Measurements from ENCODE around the gene CAPN15. TPM values are rescaled to one million over a fixed set of nuclear protein-coding genes. Genes with fewer than 3 reads are reported as not detected.

The CAPN15 gene
- total RNA-seq, 1 donor from 2014 or later, result 39.9 TPM

- Mint-ChIP-seq H3K4me1 (ENCODE audit: unreplicated experiment) (peaks cover 34% of the 10 kb centered on the region), H3K27ac (ENCODE audit: unreplicated experiment) (no peak overlapping the region), H3K9me3 (ENCODE audit: unreplicated experiment) (no peaks in the 10 kb centered on the region), H3K27me3 (ENCODE audit: unreplicated experiment) (no peaks in the 10 kb centered on the region), H3K4me3 (ENCODE audit: unreplicated experiment) (no peak overlapping the region), H3K36me3 (ENCODE audit: unreplicated experiment) (peaks cover 13% of the 10 kb centered on the region)
- no peak for DNase-seq (ENCODE audit: extremely low spot score, unreplicated experiment)
- TF ChIP-seq, protein P1, sequence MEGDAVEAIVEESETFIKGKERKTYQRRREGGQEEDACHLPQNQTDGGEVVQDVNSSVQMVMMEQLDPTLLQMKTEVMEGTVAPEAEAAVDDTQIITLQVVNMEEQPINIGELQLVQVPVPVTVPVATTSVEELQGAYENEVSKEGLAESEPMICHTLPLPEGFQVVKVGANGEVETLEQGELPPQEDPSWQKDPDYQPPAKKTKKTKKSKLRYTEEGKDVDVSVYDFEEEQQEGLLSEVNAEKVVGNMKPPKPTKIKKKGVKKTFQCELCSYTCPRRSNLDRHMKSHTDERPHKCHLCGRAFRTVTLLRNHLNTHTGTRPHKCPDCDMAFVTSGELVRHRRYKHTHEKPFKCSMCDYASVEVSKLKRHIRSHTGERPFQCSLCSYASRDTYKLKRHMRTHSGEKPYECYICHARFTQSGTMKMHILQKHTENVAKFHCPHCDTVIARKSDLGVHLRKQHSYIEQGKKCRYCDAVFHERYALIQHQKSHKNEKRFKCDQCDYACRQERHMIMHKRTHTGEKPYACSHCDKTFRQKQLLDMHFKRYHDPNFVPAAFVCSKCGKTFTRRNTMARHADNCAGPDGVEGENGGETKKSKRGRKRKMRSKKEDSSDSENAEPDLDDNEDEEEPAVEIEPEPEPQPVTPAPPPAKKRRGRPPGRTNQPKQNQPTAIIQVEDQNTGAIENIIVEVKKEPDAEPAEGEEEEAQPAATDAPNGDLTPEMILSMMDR (IDR thresholded peaks at IDR 0.05), result no peak
Measured at GRCh38 chr16:592518-593306, 65.2 kb downstream of the CAPN15 start.

DNA sequence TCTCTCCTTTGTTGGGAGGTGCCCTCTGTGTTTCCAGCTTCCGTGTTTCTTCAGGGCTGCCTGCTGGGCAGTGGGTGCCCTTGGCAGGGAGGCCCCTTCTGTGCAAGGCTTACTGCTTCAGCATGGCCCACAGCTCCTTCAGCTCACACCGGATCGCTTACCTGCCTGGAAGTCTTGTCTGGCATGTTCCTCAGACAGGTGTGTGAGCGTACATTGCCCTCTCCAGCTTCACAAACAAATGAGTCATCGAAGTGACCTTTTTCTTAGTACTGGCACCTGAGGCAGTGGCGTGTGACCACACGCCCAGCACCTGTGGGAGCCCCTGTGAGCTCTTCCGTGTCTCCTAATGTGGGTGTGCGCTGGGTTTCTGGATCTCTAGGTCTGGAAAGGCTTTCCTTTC, 65.9 kb downstream of the CAPN15 start:
- Mint-ChIP-seq H3K27me3 (ENCODE audit: unreplicated experiment) (no peaks in the 10 kb centered on the region), H3K9me3 (ENCODE audit: unreplicated experiment) (no peaks in the 10 kb centered on the region), H3K36me3 (ENCODE audit: unreplicated experiment) (peaks cover 13% of the 10 kb centered on the region), H3K4me1 (ENCODE audit: unreplicated experiment) (peaks cover 28% of the 10 kb centered on the region), H3K27ac (ENCODE audit: unreplicated experiment) (peak overlapping the region; percentile 61), H3K4me3 (ENCODE audit: unreplicated experiment) (no peak overlapping the region)
- TF ChIP-seq, protein P1 (IDR thresholded peaks at IDR 0.05), result no peak
- DNase-seq (ENCODE audit: extremely low spot score, unreplicated experiment), result no peak

GRCh38 chr16:593807-594206, 66.3 kb downstream of the CAPN15 start:
- DNase-seq (ENCODE audit: extremely low spot score, unreplicated experiment), result no peak
- TF ChIP-seq, protein P1 (IDR thresholded peaks at IDR 0.05), result no peak
- Mint-ChIP-seq H3K9me3 (ENCODE audit: unreplicated experiment) (no peaks in the 10 kb centered on the region), H3K4me3 (ENCODE audit: unreplicated experiment) (no peak overlapping the region), H3K4me1 (ENCODE audit: unreplicated experiment) (peaks cover 27% of the 10 kb centered on the region), H3K36me3 (ENCODE audit: unreplicated experiment) (peaks cover 13% of the 10 kb centered on the region), H3K27me3 (ENCODE audit: unreplicated experiment) (no peaks in the 10 kb centered on the region), H3K27ac (ENCODE audit: unreplicated experiment) (peak overlapping the region; percentile 61)

DNA sequence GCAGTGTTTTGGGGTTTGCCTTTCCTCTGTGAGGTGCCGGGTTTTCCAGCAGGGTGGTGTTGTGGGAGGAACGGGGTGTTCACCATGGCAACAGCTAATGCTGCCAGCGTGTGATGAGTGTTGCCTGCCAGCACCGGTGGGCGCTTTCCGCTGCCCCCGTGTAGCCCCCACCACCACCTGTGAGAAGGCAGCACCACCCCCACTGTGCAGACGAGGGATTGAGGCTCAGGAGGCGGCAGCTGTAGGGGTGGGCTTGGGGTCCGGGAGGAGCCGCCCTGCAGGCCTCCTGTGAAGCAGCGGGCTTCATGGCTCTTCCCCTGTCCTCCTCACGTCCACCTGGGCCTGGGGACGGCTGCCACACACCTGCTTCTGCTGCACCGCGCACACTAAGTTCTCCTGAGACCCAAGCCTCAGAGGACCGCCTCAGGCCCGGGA, 67.6 kb downstream of the CAPN15 start:
- H3K9me3 Mint-ChIP-seq (ENCODE audit: unreplicated experiment), result no peaks in the 10 kb centered on the region
- no peak overlapping the region for H3K27ac Mint-ChIP-seq (ENCODE audit: unreplicated experiment)
- H3K36me3 Mint-ChIP-seq (ENCODE audit: unreplicated experiment), result peaks cover 14% of the 10 kb centered on the region
- H3K27me3 Mint-ChIP-seq (ENCODE audit: unreplicated experiment), result no peaks in the 10 kb centered on the region
- no peak for DNase-seq (ENCODE audit: extremely low spot score, unreplicated experiment)
- peaks cover 27% of the 10 kb centered on the region for H3K4me1 Mint-ChIP-seq (ENCODE audit: unreplicated experiment)
- TF ChIP-seq, protein P1 (IDR thresholded peaks at IDR 0.05), result no peak
- no peak overlapping the region for H3K4me3 Mint-ChIP-seq (ENCODE audit: unreplicated experiment)

GRCh38 chr16:595942-596735, 68.6 kb downstream of the CAPN15 start:
- peaks cover 14% of the 10 kb centered on the region for H3K36me3 Mint-ChIP-seq (ENCODE audit: unreplicated experiment)
- TF ChIP-seq, protein P1 (IDR thresholded peaks at IDR 0.05), result no peak
- DNase-seq (ENCODE audit: extremely low spot score, unreplicated experiment), result no peak
- H3K4me3 Mint-ChIP-seq (ENCODE audit: unreplicated experiment), result no peak overlapping the region
- H3K27ac Mint-ChIP-seq (ENCODE audit: unreplicated experiment), result no peak overlapping the region
- H3K4me1 Mint-ChIP-seq (ENCODE audit: unreplicated experiment), result peaks cover 19% of the 10 kb centered on the region
- H3K9me3 Mint-ChIP-seq (ENCODE audit: unreplicated experiment), result no peaks in the 10 kb centered on the region
- H3K27me3 Mint-ChIP-seq (ENCODE audit: unreplicated experiment), result no peaks in the 10 kb centered on the region
